Measurements from ENCODE around the gene CYSRT1. TPM values are rescaled to one million over a fixed set of nuclear protein-coding genes. Genes with fewer than 3 reads are reported as not detected.

CYSRT1 gene
- total RNA-seq, 1 donor from 2014 or later, result 0.41 TPM

GRCh38 chr9:137275203-137275587 is 50.2 kb downstream of the CYSRT1 start:
- H3K9me3 ChIP-seq, result no peaks in the 10 kb centered on the region
- no peak for ATAC-seq
- H3K4me3 ChIP-seq, result no peak overlapping the region
- intact Hi-C loops (cut with DNase I), result no loop called here
- H3K4me1 ChIP-seq, result peaks cover 34% of the 10 kb centered on the region
- peaks cover 28% of the 10 kb centered on the region for H3K36me3 ChIP-seq
- no peak for DNase-seq
- H3K27ac ChIP-seq, result peak overlapping the region; percentile 95
- TF ChIP-seq, protein P1, sequence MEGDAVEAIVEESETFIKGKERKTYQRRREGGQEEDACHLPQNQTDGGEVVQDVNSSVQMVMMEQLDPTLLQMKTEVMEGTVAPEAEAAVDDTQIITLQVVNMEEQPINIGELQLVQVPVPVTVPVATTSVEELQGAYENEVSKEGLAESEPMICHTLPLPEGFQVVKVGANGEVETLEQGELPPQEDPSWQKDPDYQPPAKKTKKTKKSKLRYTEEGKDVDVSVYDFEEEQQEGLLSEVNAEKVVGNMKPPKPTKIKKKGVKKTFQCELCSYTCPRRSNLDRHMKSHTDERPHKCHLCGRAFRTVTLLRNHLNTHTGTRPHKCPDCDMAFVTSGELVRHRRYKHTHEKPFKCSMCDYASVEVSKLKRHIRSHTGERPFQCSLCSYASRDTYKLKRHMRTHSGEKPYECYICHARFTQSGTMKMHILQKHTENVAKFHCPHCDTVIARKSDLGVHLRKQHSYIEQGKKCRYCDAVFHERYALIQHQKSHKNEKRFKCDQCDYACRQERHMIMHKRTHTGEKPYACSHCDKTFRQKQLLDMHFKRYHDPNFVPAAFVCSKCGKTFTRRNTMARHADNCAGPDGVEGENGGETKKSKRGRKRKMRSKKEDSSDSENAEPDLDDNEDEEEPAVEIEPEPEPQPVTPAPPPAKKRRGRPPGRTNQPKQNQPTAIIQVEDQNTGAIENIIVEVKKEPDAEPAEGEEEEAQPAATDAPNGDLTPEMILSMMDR (IDR thresholded peaks at IDR 0.05), result no peak
- no peaks in the 10 kb centered on the region for H3K27me3 ChIP-seq

Other genes starting within 250 kb of the CYSRT1 start
- 477 TPM for gene PTGDS, start 247.7 kb upstream of the CYSRT1 start, total RNA-seq
- gene LCNL1, start 242.2 kb upstream of the CYSRT1 start, total RNA-seq, result 5.1 TPM
- 53.1 TPM for gene PAXX, start 232.8 kb upstream of the CYSRT1 start, total RNA-seq
- 80.7 TPM for gene CLIC3, start 228.6 kb upstream of the CYSRT1 start, total RNA-seq
- 44.3 TPM for gene ABCA2, start 196.9 kb upstream of the CYSRT1 start, total RNA-seq
- gene FUT7, start 193.1 kb upstream of the CYSRT1 start, total RNA-seq, result 0.81 TPM
- 152 TPM for gene NPDC1, start 179.0 kb upstream of the CYSRT1 start, total RNA-seq
- gene ENTPD2, start 171.1 kb upstream of the CYSRT1 start, total RNA-seq, result 0.41 TPM
- 0.84 TPM for gene SAPCD2, start 154.6 kb upstream of the CYSRT1 start, total RNA-seq
- 30.7 TPM for gene UAP1L1, start 147.7 kb upstream of the CYSRT1 start, total RNA-seq
- 39.4 TPM for gene MAN1B1, start 138.2 kb upstream of the CYSRT1 start, total RNA-seq
- gene DPP7, start 110.4 kb upstream of the CYSRT1 start, total RNA-seq, result 183 TPM
- gene GRIN1, start 86.0 kb upstream of the CYSRT1 start, total RNA-seq, result 0.64 TPM
- not detected for gene LRRC26, start 55.1 kb upstream of the CYSRT1 start, total RNA-seq
- not detected for gene TMEM210, start 53.1 kb upstream of the CYSRT1 start, total RNA-seq
- 51.4 TPM for gene ANAPC2, start 36.6 kb upstream of the CYSRT1 start, total RNA-seq
- 55.5 TPM for gene SSNA1, start 36.5 kb upstream of the CYSRT1 start, total RNA-seq
- gene TPRN, start 24.4 kb upstream of the CYSRT1 start, total RNA-seq, result 22.3 TPM
- gene TMEM203, start 19.5 kb upstream of the CYSRT1 start, total RNA-seq, result 28.7 TPM
- gene NDOR1, start 19.5 kb upstream of the CYSRT1 start, total RNA-seq, result 16.7 TPM
- 6.7 TPM for gene RNF208, start 2.9 kb upstream of the CYSRT1 start, total RNA-seq
- gene RNF224, start 2.3 kb downstream of the CYSRT1 start, total RNA-seq, result 0.35 TPM
- 0.23 TPM for gene SLC34A3, start 5.7 kb downstream of the CYSRT1 start, total RNA-seq
- gene TUBB4B, start 16.1 kb downstream of the CYSRT1 start, total RNA-seq, result 191 TPM
- not detected for gene STPG3, start 26.1 kb downstream of the CYSRT1 start, total RNA-seq
- gene NELFB, start 30.2 kb downstream of the CYSRT1 start, total RNA-seq, result 47.2 TPM
- gene TOR4A, start 52.6 kb downstream of the CYSRT1 start, total RNA-seq, result 27.4 TPM
- 21.5 TPM for gene NRARP, start 77.1 kb downstream of the CYSRT1 start, total RNA-seq
- gene EXD3, start 198.0 kb downstream of the CYSRT1 start, total RNA-seq, result 27.3 TPM
- gene NOXA1, start 198.2 kb downstream of the CYSRT1 start, total RNA-seq, result 6.5 TPM
- not detected for gene ENTPD8, start 216.2 kb downstream of the CYSRT1 start, total RNA-seq
- 23.9 TPM for gene NSMF, start 234.2 kb downstream of the CYSRT1 start, total RNA-seq